SW 1271 (cell line): ENCODE measurements around the gene MAT2A.
"Not testable (repeated sequence)": the region's sequence is repeated elsewhere in the genome, so short reads cannot be mapped to it uniquely, and the experiment has no call there.

Source experiments
- DNase-seq, 2 experiments: peaks; one replicate each; lab custom pipeline; 2025; lab: John Stamatoyannopoulos, UW

MAT2A gene

GRCh38 chr2:85524336-85524908 is 14.5 kb upstream of the MAT2A start:
- DNase-seq = no peak

DNA sequence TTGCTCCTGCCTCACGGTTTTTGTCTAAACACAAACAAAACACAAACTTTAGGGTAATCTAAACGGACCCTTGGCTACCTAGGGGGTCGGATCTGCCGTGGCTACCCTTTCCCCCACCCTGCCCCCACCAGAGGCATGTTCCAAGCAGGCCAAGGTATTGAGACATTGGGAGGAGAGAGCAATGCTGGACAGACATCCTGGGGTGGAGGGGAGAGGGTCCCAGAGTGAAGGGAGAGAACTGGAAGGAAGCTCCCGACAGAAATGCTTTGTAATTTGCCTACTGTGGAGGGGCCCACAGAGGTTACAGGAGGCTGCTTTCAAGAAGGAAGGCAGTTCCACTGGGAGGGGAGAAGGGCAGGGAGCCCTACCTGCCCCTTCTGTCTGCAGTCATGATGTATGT is 13.9 kb upstream of the MAT2A start:
- no peak for DNase-seq

DNA sequence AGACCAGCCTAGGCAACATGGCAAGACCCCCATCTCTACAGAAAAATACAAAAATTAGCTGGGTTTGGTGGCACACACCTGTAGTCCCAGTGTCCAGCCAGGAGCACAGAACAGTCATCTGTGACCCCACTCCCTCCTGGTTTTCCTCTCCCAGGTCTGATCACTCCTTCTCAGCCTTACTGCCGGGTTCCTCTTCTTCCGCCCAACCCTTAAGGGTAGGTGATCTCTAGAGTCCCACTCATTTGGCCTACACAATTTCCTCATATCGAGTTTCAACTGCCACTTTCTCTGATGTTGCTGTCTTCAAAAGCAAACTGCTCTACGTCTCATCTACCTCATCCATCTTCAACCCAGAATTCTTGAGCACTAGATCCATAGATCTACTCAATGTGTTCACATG is 13.4 kb upstream of the MAT2A start:
- DNase-seq = no peak

- DNase-seq = no peak
Observed at GRCh38 chr2:85527787-85528186, 11.2 kb upstream of the MAT2A start.

DNA sequence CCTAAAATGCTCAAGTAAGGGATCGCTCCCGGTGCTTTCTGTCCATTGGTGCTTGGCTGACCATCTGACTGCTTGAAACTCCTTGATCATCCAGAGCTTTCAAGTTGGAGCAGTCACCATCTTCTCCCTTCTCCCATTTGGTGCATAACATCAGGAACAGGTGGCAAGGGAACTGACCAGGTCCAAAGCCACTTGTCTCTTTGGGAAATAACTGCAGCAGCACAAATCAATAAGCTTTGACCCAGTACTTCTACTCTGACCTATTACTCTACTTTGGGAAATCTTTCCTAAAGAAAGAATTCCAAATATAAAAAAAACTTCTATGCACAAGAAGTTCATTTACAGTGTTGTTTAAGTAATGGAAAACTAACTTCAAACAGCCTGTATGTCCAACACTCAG is 10.6 kb upstream of the MAT2A start:
- no peak for DNase-seq

DNA sequence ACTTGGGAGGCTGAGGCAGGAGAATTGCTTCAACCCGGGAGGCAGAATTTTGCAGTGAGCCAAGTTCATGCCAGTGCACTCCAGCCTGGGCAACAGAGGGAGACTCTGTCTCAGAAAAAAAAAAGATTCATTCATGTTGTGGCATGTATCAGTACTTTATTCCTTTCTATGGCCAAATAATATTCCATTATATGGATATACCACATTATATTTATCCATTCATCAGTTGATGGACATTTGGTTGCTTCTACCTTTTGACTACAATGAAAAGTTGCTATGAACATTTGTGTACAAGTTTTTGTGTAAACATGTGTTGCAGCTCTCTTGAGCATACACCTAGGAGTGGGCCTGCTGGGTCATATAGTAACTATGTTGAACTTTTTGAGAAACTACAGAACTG is 9.2 kb upstream of the MAT2A start:
- DNase-seq = no peak

DNA sequence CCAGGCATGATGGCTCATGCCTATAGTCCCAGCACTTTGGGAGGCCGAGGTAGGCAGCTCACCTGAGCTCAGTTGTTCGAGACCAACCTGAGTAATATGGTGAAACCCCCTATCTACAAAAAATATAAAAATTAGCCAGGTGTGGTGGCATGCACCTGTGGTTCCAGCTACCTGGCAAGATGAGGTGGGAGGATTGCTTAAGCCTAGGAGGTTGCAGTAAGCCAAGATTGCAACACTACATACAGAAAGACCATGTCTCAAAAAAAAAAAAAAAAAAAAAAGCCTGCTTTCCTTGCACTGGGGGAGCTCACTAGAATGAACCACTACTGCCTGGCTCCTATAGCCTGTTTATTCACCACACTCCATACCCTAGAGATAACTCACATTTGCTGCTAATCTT is 7.4 kb upstream of the MAT2A start:
- no peak for DNase-seq

- DNase-seq = no peak
Observed at GRCh38 chr2:85534099-85534498, 4.9 kb upstream of the MAT2A start.

GRCh38 chr2:85534881-85535280 is 4.1 kb upstream of the MAT2A start:
- no peak for DNase-seq

- DNase-seq = no peak
Observed at GRCh38 chr2:85536479-85536878, 2.5 kb upstream of the MAT2A start.

GRCh38 chr2:85537600-85538506 is 1.1 kb upstream of the MAT2A start:
- DNase-seq = peak in 1 of 2 experiments; percentile 42

- DNase-seq = peak in 1 of 2 experiments; percentile 58
Observed at GRCh38 chr2:85539361-85540132, 579 bp downstream of the MAT2A start.

- DNase-seq = peak in 1 of 2 experiments; percentile 45
Observed at GRCh38 chr2:85540133-85540648, 1.2 kb downstream of the MAT2A start.

GRCh38 chr2:85541262-85541661 is 2.3 kb downstream of the MAT2A start:
- no peak for DNase-seq

- DNase-seq = no peak
Observed at GRCh38 chr2:85541753-85542457, 2.9 kb downstream of the MAT2A start.

- no peak for DNase-seq
Observed at GRCh38 chr2:85542777-85543176, 3.8 kb downstream of the MAT2A start.

- not testable (repeated sequence) for DNase-seq
Observed at GRCh38 chr2:85544254-85544691, 5.3 kb downstream of the MAT2A start.

DNA sequence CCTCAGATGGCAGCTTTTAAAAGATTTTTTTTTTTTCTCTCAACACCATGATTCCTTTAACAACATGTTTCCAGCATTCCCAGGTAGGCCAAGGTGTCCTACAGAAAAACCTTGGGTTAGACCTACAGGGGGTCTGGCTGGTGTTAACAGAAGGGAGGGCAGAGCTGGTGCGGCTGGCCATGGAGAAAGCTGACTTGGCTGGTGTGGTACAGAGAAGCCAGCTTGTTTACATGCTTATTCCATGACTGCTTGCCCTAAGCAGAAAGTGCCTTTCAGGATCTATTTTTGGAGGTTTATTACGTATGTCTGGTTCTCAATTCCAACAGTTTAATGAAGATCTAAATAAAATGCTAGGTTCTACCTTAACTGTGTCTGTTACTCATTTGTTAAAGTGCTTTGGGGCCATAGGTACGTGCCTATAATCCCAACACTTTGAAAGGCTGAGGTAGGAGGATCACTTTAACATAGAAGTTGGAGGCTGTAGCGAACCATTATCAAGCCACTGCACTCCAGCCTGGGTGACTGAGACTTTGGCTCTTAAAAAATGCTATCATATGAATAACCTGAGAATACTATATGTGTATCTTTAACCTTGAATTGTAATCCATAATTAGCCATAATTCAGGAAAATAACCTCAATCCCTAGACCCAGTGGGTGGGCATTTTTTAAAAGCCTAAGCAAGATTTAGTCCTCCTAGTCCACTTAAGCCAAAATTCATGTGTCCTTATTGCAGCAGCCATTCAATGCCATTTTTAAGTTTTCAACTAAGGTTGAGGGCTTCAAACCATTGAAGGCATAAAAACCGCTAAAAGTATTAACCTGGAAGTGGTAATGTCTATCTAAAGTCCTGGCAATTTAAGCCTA is 6.2 kb downstream of the MAT2A start:
- not testable (repeated sequence) for DNase-seq

- DNase-seq = no peak
Observed at GRCh38 chr2:85545780-85546240, 6.8 kb downstream of the MAT2A start.

DNA sequence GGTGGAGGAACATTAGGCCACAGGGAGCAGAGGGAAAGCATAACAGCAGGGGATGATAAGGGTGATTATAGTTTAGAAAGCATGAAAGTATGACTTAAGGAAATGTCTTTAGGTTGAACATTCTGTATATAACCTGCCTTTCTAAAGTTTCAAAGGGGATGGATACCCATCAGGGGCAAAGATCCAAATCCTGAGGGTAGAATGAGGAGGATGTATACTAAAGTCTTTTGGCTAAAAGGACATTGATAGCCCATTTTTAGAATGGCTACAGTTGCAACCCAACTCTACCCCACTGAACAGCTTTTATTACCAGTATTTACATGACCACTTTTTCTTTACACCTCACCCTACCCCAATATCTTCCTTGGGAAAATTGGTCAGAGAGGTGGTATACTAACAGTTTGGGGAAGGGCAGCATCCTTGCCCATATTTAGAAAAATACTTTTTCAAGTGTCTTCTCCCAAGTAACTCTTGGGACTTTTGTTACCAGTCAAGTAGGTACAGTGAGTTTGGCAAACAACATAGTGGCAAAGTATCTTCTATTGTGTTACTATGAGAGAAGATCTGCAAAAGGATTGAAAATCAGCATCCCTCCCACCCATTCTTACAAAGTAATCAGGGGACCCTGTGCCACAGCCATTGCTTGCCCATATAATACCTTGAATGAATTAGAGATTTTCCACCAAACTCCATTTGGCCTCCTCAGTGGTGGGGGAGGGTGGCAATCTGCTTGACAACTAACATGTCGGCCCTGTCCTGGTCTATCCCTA is 8.3 kb downstream of the MAT2A start:
- DNase-seq = no peak
